Measurements from ENCODE around the gene GORAB.

GORAB gene

GRCh38 chr1:170555370-170555769 is 23.4 kb downstream of the GORAB start:
- TF ChIP-seq CTCF (conservative IDR thresholded peaks at IDR 0.05; ENCODE audit: low read depth, low read length): no peak
- H3K4me3 ChIP-seq (ENCODE audit: low read length): no peak overlapping the region
- DNase-seq (ENCODE audit: low read depth): no peak

- peak; percentile 85 for DNase-seq (ENCODE audit: low read depth)
- TF ChIP-seq CTCF (conservative IDR thresholded peaks at IDR 0.05; ENCODE audit: low read depth, low read length): no peak
Observed at GRCh38 chr1:170556917-170557316, 25.0 kb downstream of the GORAB start.

GRCh38 chr1:170558731-170559130 is 26.8 kb downstream of the GORAB start:
- H3K4me3 ChIP-seq (ENCODE audit: low read length): no peak overlapping the region
- no peak for TF ChIP-seq CTCF (conservative IDR thresholded peaks at IDR 0.05; ENCODE audit: low read depth, low read length)
- no peak for DNase-seq (ENCODE audit: low read depth)

More at GRCh38 chr1:170556917-170557316, 25.0 kb downstream of the GORAB start:
- no peak overlapping the region for H3K4me3 ChIP-seq (ENCODE audit: low read length)

GRCh38 chr1:170559166-170559565 is 27.2 kb downstream of the GORAB start:
- no peak overlapping the region for H3K4me3 ChIP-seq (ENCODE audit: low read length)
- TF ChIP-seq CTCF (conservative IDR thresholded peaks at IDR 0.05; ENCODE audit: low read depth, low read length): no peak
- DNase-seq (ENCODE audit: low read depth): no peak

GRCh38 chr1:170560681-170561285 is 28.8 kb downstream of the GORAB start:
- TF ChIP-seq CTCF (conservative IDR thresholded peaks at IDR 0.05; ENCODE audit: low read depth, low read length): no peak
- DNase-seq (ENCODE audit: low read depth): peak; percentile 92
- no peak overlapping the region for H3K4me3 ChIP-seq (ENCODE audit: low read length)

- no peak overlapping the region for H3K4me3 ChIP-seq (ENCODE audit: low read length)
- no peak for TF ChIP-seq CTCF (conservative IDR thresholded peaks at IDR 0.05; ENCODE audit: low read depth, low read length)
- peak; percentile 86 for DNase-seq (ENCODE audit: low read depth)
Observed at GRCh38 chr1:170562646-170563338, 30.8 kb downstream of the GORAB start.

GRCh38 chr1:170567214-170567613 is 35.2 kb downstream of the GORAB start:
- H3K4me3 ChIP-seq (ENCODE audit: low read length): no peak overlapping the region
- TF ChIP-seq CTCF (conservative IDR thresholded peaks at IDR 0.05; ENCODE audit: low read depth, low read length): no peak
- DNase-seq (ENCODE audit: low read depth): no peak
